Spleen (tissue), 7 donors: ENCODE data around the gene CNN2.
A peak's percentile ranks its signal among the peaks of the same experiment; 100 is the strongest.

ENCODE experiments used
- CTCF ChIP-seq, 11 experiments: fragments of 200-600 bp in 7 of 11; fragments of 450-650 bp in 4 of 11; sonication (generic) in 4 of 11; IDR thresholded peaks in 8 of 11; conservative IDR thresholded peaks in 3 of 11; 1 replicate in 7 of 11; 2 replicates in 4 of 11; pipeline versions ENCODE4 v1.4.0 to v1.8.0; 2016 to 2021; ENCODE audit warnings: antibody characterized with exemption in 11 of 11, inconsistent platforms in 4 of 11, mild to moderate bottlenecking in 1 of 11
- POLR2A ChIP-seq, 3 donors: fragments of 450-650 bp; IDR thresholded peaks; one replicate each; pipeline ENCODE4 v1.5.1; 2017; ENCODE audit warnings: antibody characterized with exemption in 3 of 3, mild to moderate bottlenecking in 1 of 3
- POLR2AphosphoS5 ChIP-seq, 3 donors: sonication (generic); formaldehyde crosslinking; IDR thresholded peaks; one replicate each; pipeline ENCODE4 v1.5.1; 2017; ENCODE audit warnings: antibody characterized with exemption in 3 of 3
- donor health status: DM: no; HTN: no; CAD: no; lungs with moderate emphysema.
- donor health status: DM: no; HTN: no; CAD: no.
- donor health status: DM: no; HTN: no; CAD: no.

- TF ChIP-seq CTCF (IDR thresholded peaks at IDR 0.05 in 8 of 11, conservative IDR thresholded peaks at IDR 0.05 in 3 of 11) (no peak), POLR2A (IDR thresholded peaks at IDR 0.05) (peak in 1 of 3 donors; percentile 57), POLR2AphosphoS5 (IDR thresholded peaks at IDR 0.05) (peak; percentile 56 to 78 (median 64))
Observed at GRCh38 chr19:1068009-1069001, 41.9 kb downstream of the CNN2 start.
